Lower leg skin (tissue), 3 donors: Measurements from ENCODE around the gene PPP1R15B.

Experiments
- POLR2A ChIP-seq, 2 donors: fragments of 450-650 bp; IDR thresholded peaks; one replicate each; pipeline ENCODE4 v1.6.1; 2016 to 2017; ENCODE audit warnings: antibody characterized with exemption in 2 of 2, mild to moderate bottlenecking in 1 of 2, moderate library complexity in 1 of 2
- TF ChIP-seq, protein P1 (sequence below), 3 donors: fragments of 450-650 bp; IDR thresholded peaks; one replicate each; pipeline ENCODE4 v1.5.1; 2016; ENCODE audit warnings: antibody characterized with exemption in 3 of 3, mild to moderate bottlenecking in 3 of 3, moderate library complexity in 2 of 3

DNA sequence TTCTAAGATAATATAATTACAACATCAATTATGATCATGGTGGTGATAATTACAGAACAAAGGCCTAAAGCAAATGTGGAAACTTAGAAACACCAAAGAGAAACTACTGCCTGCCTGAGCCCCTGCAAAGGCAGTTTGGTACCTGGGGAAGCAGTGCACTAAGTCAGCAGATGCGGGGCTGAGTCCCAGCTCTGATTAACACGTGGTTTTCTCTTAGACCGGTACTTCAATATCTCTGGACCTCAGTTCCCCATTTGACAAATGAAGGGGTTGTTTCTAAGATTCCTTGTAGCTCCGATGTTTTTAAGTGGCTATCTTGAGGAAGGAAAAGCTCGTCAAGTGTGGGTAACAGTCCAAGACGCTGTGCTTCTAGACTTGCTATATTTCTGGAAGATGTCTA lies 35.2 kb downstream of the PPP1R15B start:
- TF ChIP-seq, protein P1, sequence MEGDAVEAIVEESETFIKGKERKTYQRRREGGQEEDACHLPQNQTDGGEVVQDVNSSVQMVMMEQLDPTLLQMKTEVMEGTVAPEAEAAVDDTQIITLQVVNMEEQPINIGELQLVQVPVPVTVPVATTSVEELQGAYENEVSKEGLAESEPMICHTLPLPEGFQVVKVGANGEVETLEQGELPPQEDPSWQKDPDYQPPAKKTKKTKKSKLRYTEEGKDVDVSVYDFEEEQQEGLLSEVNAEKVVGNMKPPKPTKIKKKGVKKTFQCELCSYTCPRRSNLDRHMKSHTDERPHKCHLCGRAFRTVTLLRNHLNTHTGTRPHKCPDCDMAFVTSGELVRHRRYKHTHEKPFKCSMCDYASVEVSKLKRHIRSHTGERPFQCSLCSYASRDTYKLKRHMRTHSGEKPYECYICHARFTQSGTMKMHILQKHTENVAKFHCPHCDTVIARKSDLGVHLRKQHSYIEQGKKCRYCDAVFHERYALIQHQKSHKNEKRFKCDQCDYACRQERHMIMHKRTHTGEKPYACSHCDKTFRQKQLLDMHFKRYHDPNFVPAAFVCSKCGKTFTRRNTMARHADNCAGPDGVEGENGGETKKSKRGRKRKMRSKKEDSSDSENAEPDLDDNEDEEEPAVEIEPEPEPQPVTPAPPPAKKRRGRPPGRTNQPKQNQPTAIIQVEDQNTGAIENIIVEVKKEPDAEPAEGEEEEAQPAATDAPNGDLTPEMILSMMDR (IDR thresholded peaks at IDR 0.05): no peak
- no peak for TF ChIP-seq POLR2A (IDR thresholded peaks at IDR 0.05)
